IMR-90 (cell line): ENCODE data around the gene ALPK3.

Source experiments
- CEBPB ChIP-seq: IDR thresholded peaks from 2 replicates; pipeline ENCODE4 v1.6.1; 2012; ENCODE audit warnings: low read depth, low read length, improper control_type of control experiment
- CHD1 ChIP-seq: IDR thresholded peaks from 2 replicates; pipeline ENCODE4 v1.6.1; 2012; ENCODE audit warnings: low read depth, low read length, improper control_type of control experiment
- CTCF ChIP-seq: conservative IDR thresholded peaks from 2 replicates; pipeline ENCODE4 v1.5.1; 2012; ENCODE audit warnings: mild to moderate bottlenecking, low read depth, low read length, improper control_type of control experiment
- MAFK ChIP-seq: IDR thresholded peaks from 2 replicates; pipeline ENCODE4 v1.6.1; 2012; ENCODE audit warnings: low read depth, low read length, improper control_type of control experiment
- MAZ ChIP-seq: IDR thresholded peaks from 2 replicates; pipeline ENCODE4 v1.6.1; 2012; ENCODE audit warnings: low read depth, mild to moderate bottlenecking, low read length, improper control_type of control experiment, moderate library complexity, borderline replicate concordance
- MXI1 ChIP-seq: IDR thresholded peaks from 2 replicates; pipeline ENCODE4 v1.6.1; 2012; ENCODE audit warnings: low read depth, mild to moderate bottlenecking, low read length, moderate library complexity, borderline replicate concordance
- POLR2A ChIP-seq: IDR thresholded peaks from 2 replicates; pipeline ENCODE4 v1.6.1; 2012; ENCODE audit warnings: mild to moderate bottlenecking, low read depth, low read length
- RAD21 ChIP-seq: IDR thresholded peaks from 2 replicates; pipeline ENCODE4 v1.6.1; 2012; ENCODE audit warnings: low read length, improper control_type of control experiment
- RCOR1 ChIP-seq: IDR thresholded peaks from 2 replicates; pipeline ENCODE4 v1.6.1; 2012; ENCODE audit warnings: mild to moderate bottlenecking, low read length, improper control_type of control experiment; ENCODE audit not compliant: insufficient replicate concordance
- RFX5 ChIP-seq: IDR thresholded peaks from 2 replicates; pipeline ENCODE4 v1.8.0; 2012; ENCODE audit warnings: low read depth, mild to moderate bottlenecking, low read length, moderate library complexity
- TF ChIP-seq, protein P1 (sequence below): fragments of 150-350 bp; IDR thresholded peaks from 2 replicates; pipeline ENCODE4 v1.6.1; 2016; ENCODE audit warnings: low read depth, mild to moderate bottlenecking, low read length, moderate library complexity, borderline replicate concordance
- TF ChIP-seq, protein P2 (sequence below): fragments of 150-350 bp; IDR thresholded peaks from 2 replicates; pipeline ENCODE4 v1.6.1; 2017; ENCODE audit warnings: mild to moderate bottlenecking, antibody characterized with exemption, low read length, low read depth

DNA sequence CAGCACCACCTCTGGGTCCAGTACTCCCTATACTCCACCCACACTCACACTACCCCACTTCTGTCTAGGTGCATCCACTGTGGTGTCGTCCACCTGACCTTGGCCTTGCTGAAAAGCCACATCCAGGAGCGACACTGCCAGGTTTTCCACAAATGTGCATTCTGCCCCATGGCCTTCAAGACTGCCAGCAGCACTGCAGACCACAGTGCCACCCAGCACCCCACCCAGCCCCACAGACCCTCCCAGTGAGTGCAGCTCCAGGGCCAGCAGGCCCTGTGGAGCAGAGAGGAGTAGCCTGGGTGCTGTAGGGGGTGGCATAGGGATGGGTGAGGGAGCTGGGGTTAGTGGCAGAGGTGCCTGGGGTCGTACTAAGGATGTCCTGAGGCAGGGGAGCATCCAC lies 19.4 kb upstream of the ALPK3 start:
- no peak for TF ChIP-seq RAD21
- TF ChIP-seq RCOR1: no peak
- TF ChIP-seq, protein P1, sequence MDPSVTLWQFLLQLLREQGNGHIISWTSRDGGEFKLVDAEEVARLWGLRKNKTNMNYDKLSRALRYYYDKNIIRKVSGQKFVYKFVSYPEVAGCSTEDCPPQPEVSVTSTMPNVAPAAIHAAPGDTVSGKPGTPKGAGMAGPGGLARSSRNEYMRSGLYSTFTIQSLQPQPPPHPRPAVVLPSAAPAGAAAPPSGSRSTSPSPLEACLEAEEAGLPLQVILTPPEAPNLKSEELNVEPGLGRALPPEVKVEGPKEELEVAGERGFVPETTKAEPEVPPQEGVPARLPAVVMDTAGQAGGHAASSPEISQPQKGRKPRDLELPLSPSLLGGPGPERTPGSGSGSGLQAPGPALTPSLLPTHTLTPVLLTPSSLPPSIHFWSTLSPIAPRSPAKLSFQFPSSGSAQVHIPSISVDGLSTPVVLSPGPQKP: no peak
- no peak for TF ChIP-seq MAZ
- no peak for TF ChIP-seq CTCF
- TF ChIP-seq, protein P2, sequence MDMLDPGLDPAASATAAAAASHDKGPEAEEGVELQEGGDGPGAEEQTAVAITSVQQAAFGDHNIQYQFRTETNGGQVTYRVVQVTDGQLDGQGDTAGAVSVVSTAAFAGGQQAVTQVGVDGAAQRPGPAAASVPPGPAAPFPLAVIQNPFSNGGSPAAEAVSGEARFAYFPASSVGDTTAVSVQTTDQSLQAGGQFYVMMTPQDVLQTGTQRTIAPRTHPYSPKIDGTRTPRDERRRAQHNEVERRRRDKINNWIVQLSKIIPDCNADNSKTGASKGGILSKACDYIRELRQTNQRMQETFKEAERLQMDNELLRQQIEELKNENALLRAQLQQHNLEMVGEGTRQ: no peak
- no peak for TF ChIP-seq MXI1
- TF ChIP-seq POLR2A: no peak
- TF ChIP-seq CEBPB: no peak
- TF ChIP-seq RFX5: no peak
- no peak for TF ChIP-seq CHD1
- no peak for TF ChIP-seq MAFK
